NCI-H1105 treated with DMSO at 0.1 percent for 48 hours (cell line): ENCODE results near the gene LHX6.

Experiments
- DNase-seq: peaks from one replicate; lab custom pipeline; 2025; lab: John Stamatoyannopoulos, UW

Gene LHX6

DNA sequence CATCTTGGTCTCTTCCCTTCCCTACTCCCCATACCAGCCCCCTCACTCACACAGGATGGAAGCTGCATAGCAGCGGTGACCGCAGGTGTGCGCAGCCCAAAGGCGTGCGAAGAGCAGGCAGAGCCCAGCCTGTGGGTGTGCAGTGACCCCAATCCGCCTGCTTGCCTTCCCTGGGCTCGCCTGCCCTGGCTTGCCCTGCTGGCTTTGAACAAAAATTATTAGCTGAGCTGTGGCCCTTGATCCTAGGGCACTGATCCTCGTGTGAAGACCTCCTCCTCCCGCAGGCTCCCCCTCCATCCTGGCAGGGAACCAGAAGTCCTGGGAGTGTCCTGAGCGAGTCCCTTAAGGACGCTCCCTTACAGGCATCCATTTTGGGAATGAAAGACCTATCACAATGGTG lies 37.2 kb downstream of the LHX6 start:
- no peak for DNase-seq

DNA sequence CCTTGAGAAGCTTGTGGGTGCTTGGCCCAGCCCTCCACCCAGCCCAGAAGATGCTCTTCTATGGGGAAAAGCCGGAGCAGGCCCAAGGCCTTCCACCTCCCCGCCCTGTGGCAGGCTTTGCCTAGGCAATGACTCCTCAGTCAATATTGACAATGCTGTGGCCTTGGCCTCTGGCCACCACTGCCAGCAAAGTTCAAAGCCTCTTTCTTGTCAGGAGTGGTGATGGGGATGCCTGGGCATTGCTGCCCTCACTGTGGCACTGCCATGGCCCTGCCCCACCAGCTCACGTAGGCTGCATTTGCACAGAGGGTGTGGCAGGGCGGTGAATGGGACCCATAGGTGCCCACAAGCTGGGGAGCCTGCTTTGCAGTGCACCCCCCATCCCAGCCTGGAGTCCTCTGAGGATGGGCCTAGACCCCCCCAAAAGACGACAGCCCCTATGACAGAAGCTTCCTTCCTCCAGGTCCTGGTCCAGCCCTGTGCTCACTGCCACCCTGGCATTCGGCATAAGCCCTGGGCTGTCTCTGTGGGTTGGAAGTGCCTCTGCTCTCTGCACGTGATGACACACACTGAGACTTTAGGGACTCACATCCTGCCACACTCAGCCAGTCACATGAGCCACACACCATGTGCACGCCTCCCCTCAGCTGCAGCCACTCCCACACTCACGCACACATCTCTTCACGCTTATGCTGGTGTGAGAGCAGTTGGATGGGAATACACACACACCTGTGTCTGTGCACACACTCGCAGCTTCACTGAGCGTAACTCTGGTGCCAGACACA lies 38.0 kb downstream of the LHX6 start:
- no peak for DNase-seq

DNA sequence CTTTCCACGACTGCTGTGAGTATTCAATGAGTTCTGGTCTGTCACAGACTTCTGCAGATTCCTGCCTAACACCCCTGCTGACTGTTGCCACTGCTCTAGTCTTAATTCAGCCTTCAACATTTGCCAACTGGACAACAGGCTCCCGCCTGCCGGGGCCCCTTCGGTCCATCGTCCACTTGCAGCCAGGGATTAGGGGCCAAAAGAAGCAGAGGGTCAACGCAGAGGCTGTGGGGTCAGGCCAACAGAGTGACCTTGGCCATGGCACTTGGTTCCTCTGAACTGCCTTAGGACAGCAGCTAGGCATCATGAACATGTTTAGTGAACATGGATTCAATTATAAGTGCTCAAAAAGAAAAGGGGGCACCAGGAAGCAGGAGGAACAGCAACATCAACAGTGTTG lies 40.4 kb downstream of the LHX6 start:
- DNase-seq: no peak

DNA sequence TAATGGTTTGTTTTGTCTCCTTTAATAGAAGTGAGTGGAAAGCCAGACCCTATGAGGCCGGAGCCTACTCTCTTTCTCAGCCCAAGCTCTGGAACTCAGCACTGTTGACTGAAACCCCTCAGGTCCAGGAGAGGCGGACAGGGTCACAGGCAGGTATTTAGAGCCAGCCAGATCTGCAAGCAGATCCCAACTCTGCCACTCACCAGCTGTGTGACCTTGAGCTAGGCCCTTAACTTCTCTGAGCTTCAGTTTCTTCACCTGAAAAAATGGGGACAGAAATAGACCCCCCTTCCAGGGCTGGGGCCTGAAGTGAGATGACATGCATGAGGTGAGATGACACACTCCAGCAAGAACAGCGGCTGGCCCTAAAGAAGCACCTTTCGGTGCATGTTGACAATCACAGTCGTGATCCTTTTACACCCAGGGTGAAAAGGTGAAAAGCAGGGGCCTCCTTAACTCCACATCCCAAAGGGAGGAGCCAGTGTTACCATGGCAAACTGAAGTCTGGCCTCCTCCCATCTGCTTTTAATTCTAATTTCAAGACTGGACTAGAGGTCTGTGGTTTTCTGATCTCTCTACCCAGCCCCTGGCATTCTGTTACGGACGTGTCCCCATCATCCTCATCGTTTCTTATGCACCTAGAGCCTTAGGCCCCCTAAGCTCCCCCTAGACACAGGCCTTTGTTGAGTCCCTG lies 41.8 kb downstream of the LHX6 start:
- DNase-seq: no peak

DNA sequence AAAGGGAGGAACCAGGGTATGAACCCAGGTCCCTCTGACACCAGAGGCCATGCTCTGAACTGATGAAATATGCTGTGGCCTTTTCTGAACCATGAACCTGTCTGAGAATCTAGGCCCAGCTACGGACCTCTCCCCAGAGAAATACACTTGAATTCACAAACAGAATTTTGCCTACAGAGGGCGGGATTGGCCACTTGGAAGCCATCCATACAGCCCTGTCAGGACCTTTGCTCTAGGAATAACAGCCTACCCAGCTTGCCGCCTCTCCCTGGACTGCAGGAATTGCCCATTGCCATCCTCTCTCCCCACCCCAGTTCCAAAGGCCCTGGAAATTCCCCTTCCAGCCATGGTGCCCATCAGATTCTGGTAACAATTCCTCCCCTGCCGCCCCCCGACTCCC lies 42.5 kb downstream of the LHX6 start:
- DNase-seq: no peak

DNA sequence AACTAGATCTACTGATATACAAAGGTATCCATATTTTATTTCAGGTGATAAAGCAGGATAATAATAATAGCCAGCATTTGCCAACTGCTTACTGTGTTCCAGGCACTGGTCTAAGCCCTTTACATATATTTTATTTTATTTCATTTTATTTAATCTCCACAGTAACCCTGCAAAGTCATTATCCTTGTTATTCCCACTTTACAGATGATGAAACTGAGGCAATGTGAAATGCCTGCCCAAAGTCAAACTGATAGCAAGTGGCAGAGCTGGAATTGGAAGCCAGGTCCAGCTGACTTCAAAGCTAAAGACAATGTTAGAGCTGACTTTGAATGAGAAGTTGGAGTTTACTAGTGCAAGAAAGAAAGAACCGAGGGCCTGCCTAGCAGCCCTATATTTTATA lies 44.2 kb downstream of the LHX6 start:
- DNase-seq: no peak

DNA sequence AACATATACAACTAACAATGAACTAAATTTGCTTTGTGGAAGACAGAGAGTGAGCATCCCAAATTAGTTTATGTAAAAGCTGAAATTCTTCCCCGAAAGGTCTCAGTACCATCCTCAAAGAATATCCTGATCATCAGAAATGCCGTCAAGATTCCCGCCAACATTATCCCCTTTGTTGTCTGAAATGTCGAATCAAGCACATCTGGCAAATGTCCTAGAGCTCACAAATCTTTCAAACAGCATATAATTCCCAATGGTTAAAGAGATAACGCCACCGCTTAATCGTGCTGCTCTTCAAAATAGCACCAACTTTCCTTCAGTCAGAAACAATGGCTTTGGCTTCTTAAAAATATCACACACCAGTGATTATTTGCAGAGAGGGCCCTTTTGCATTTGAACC lies 45.3 kb downstream of the LHX6 start:
- DNase-seq: no peak

DNA sequence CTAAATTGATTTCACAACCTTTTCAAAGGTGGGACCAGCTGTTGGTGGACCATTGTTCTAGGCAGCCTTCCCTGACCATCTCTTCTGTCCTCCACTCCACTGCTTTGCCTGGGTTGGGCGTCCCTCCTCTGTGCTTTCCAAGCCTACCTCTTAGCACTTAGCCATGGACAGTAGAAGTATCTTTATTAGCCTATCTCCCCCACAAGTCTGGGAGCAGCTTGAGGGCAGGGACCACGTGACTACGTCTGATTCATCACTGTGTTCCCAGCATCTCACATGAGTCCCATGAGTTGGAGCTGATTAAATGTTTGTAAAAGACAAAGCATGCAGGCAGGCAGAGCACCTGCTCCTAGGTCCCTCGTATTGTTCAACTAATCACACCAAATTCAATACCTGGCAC lies 48.1 kb downstream of the LHX6 start:
- no peak for DNase-seq

DNA sequence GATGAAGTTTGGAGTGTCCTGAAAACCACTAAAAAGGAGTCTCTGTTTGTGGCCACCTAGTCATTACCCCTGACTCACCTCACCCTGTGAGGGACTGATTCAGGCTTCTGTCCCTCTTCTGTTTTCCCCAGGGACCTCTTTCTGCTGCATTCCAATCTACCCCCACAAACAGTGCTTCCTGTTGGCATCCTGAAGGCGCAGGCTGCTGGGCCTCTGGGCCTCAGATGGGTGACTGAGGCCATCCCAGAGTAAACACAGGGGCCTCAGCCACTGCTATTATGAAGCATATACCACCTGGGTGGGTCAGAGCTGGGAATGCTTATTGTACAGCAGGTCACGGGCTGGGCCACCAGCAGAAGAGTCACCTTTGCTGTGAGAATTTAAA lies 49.1 kb downstream of the LHX6 start:
- DNase-seq: no peak

DNA sequence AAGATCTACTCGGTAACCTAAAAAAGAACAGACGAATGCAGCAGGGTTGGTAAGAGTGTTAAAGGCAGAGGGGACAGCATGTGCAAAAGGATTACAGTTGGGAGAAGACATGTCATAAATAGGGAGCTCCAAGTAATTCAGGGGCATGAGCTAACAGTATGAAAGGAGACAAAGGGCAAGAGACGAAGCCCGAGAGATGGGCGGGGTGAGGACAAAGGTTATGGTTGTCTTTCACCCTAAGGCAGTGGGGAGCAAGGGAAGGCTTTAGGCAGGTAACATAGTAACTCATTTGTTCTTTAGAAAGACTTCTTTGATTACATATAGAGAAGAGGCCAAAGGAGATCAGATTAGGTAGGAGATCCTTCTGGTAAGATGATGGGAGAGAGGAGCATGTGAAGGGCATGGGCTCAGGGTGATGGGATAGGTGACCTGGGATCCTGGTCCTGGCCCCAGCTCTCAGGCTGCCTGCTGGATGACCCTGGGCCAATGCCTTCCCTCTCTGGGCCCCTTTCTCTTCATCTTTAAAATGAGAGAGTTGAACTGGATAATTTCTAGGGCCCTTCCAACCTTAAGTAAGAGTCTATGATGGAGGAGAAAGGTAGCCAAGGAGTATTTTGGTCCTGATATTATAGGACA lies 49.6 kb downstream of the LHX6 start:
- no peak for DNase-seq

DNA sequence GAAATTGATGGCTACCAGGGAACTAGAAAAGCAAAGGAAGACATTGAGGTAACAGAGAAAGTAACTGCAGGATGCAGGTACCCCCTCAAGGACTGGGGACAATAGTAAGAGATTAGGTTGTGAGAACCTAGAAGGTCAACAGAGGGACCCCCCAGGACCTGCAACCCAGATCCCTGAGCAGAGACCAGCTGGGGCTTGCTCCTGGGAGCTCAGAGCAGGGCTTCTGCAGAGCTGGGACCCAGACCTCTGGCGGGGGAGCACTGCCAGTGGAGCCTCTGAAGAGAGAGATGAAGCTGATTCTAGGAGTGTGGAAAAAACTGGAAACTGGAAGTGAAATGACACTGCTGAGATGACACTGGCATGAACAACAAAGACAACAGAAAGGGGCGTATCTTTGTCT lies 51.8 kb downstream of the LHX6 start:
- DNase-seq: no peak

DNA sequence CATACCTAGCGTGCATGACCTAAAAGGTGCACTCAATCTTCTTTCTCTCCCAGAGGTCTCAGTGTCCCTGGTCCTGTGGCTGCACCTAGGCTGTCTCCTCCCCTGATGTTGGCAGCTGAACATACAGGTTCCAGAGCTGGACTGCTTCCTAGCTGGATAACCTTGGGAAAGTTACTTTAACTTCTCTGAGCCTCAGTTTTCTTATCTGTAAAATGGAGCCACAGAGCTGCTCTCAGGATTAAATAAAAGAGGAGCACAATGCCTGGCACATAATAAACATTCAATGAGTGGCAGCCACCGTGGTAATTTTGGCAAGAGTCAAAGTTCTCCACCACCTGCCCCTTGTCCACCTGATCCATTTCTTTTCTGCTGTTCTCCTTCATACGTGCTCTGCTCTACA lies 55.1 kb downstream of the LHX6 start:
- no peak for DNase-seq

DNA sequence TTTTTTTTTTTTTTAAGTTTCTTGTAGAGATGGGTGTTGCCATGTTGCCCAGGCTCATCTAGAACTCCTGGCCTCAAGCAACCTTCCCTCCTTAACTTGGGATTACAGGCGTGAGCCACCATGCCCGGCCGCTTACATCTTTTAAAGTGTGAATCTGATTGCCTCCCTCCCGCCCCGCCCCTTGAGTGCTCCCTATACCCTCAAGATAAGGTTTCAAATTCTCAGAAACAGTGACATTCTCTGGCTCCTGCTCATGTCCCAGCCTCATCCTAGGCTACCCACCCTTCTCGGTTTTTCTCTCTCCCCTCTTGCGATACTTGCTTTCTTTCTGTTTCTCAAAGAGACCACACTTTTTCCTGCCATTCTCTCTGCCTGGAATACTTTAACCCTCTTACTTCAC lies 56.6 kb downstream of the LHX6 start:
- no peak for DNase-seq

DNA sequence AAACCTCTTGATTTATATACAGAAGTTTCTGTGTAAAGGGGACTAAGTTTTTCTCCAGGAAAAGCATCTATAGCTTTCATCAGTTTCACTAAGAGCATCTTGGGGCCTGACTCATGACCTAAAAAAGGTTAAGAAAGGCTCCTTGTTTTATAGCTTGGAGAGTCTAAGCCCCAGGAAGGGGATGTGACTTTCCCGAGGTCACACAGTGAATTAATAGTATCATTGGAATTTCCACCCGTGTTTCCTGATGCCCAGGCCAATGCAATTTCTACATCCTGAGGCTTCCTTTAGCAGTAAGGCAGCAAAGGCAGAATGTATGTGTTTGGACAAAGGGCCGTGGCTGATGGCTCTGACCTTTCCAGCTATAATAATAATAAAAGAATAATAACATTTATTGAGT lies 60.4 kb downstream of the LHX6 start:
- DNase-seq: no peak

DNA sequence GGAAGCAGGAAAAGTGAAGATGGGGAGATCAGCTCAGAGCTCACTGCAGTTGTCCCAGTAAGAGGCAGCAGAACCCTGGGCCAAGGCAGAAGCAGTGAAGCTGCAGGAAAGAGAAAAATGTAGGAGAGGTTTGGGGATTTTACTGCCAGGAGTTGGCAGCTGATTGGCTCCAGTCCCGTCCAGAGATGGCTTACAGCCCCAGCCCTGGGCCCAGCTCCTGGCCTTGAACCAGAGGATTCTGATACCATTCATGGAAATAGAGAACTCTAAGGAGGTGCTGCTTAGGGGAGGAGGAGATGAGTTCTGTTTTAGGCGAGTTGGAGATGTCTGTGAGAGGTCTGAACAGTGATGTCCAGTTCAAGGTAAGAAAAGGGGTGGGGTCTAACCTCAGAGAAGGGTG lies 64.5 kb downstream of the LHX6 start:
- DNase-seq: no peak

DNA sequence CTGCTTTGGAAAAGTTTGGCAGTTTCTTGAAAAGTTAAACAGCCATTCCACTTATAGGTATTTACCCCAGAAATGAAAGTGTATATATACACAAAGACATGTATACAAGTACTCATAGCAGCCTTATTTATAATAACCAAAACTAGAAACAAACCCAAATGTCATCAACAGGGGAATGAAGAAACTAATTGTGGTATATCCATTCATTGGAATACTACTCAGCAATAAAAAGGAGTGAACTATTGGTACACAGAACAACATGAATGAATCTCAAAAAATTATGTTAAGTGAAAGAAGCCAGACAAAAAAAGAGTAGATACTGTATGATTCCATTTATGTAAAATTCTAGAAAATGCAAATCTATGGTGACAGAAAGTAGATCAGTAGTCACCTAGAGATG lies 66.3 kb downstream of the LHX6 start:
- DNase-seq: no peak

DNA sequence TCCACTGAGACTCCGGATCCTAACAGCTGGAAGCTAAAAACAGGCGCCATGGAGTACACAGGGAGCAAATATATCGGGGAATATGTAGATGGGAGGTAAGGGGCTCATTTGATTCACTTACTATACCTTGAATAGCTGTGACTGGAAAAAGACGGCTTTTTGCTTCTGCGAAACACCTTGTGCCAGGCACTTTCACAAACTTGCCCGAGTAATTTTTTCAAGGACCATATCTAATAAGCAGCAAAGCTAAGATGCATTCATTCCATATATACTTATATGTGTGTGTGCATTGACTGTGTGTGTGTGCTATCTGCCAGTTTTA lies 68.9 kb downstream of the LHX6 start:
- DNase-seq: no peak

DNA sequence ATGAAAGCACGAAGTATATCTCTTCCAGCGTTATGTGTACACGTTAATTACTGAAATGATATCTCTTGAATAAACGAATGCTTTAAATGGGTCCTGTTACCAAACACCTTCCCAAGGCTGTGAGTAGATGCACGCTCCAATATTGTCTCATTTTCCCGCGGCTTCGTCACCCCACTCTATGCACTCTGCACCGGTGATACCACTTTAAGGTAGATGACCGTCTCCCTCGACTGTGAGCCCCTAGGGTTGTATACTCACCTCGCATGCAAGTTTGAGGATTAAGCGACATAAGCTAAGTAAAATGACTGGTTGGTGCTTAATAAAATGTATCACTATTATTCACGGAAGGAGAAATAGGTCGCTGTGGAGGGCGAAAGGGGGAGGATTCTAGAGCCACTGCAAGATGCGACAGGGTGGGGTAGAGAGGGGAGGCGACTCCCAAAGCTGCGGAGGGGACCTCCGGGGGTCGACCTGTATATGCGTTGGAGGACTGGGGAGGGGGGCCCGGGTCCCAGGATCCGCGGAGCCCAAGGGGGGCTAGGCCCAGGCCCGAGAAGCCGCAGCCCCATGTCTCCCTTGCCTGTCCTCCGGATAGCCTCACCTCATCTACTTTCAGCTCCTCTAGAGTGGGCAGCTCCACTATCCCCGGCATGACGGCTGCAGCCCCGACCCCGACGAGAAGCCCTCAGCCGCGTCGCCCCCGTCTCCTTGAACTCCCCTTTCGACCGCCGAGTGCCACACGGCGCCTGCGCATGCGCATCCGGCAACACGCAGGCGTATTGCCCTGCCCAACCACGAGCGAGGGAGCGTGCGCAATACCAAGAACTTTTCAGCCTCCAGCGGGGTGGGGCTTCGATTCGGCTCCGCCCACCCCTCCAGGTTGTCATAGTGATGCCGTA lies 69.5 kb downstream of the LHX6 start, which contains the start of the genes MORN5 and NDUFA8:
Gene MORN5, plus strand, starts transcription at position 883 of the 899 bp plus-strand sequence. CDS start 65 bp downstream, outside the sequence.
Gene NDUFA8, minus strand, starts transcription at position 754 of the 899 bp plus-strand sequence. Its CDS starts 102 bp downstream, at position 652.
- peak; percentile 95 for DNase-seq

DNA sequence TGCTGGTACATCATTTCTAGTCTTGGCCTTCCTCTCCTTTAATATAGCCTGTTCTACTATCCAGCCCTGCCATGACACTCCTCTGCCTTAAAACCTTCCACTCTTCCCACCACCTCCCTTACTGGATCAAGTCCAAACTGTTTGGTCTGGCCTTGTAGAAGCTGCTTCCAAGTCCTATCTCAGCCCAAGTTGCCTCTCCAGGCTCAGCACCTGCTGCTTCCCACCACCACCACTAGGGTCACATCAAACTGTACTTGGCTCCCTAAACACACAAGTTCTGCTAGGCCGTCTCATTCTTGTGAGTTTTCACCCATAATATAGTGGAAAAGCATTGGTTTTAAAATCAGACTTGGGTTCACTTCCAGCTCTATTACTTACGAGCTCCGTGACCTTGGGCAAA lies 70.6 kb downstream of the LHX6 start:
- peak; percentile 8 for DNase-seq

DNA sequence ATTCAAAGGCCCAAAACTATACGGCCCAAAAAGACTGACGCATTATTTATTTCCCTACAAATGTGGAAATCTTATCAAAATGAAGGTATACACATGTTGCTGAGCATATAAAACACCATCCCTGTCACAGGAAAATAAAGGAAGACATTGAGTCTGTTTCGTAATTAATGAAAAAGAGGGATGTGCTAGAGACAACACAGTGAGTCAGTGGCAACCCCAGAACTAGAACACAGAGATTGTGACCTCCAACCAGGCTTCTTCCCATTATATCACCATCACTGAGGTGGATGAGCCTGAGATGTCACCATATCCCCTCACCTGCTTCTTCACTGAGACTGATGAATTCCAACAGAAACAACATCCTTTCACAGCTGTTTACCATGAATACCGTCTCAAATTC lies 73.0 kb downstream of the LHX6 start:
- no peak for DNase-seq
